Vagina (tissue), 2 donors: ENCODE results near the gene RNF168.

Source experiments
- CTCF ChIP-seq, 3 experiments: fragments of 450-650 bp in 2 of 3; fragments of 200-600 bp in 1 of 3; sonication (generic) in 1 of 3; IDR thresholded peaks; one replicate each; pipeline ENCODE4 v1.5.1; 2017 to 2019; ENCODE audit warnings: antibody characterized with exemption in 3 of 3, mild to moderate bottlenecking in 2 of 3, moderate library complexity in 2 of 3
- POLR2AphosphoS5 ChIP-seq, 2 donors: sonication (generic); formaldehyde crosslinking; IDR thresholded peaks; one replicate each; pipeline ENCODE4 v1.9.0; 2017; ENCODE audit warnings: antibody characterized with exemption in 2 of 2, mild to moderate bottlenecking in 2 of 2, low read depth in 1 of 2; ENCODE audit not compliant: insufficient read depth in 1 of 2

DNA sequence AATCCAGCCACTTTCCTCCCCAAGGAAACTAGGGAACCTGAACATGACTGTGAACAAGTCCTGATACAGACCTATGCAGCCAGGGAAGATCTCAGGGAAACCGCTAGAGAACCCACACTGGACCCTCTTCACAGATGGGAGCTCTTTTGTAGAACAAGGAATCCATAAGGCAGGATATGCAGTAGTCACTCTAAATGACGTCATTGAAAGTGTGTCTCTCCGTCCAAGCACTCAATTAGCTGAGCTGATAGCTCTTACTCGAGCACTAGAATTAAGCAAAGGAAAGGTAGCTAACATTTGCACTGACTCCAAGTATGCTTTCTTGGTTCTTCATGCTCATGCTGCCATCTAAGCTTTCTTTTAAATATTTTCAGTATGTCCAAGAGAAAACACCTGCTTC is 21.6 kb upstream of the RNF168 start:
- TF ChIP-seq POLR2AphosphoS5 (IDR thresholded peaks at IDR 0.05; ENCODE audit: insufficient read depth in 1 of 2, low read depth in 1 of 2) (no peak), CTCF (IDR thresholded peaks at IDR 0.05) (no peak)
